ENCODE results near the gene C19orf44. TPM values are rescaled to one million over a fixed set of nuclear protein-coding genes. Genes with fewer than 3 reads are reported as not detected.

C19orf44 gene
- total RNA-seq, 1 donor from 2014 or later: 13.2 TPM

DNA sequence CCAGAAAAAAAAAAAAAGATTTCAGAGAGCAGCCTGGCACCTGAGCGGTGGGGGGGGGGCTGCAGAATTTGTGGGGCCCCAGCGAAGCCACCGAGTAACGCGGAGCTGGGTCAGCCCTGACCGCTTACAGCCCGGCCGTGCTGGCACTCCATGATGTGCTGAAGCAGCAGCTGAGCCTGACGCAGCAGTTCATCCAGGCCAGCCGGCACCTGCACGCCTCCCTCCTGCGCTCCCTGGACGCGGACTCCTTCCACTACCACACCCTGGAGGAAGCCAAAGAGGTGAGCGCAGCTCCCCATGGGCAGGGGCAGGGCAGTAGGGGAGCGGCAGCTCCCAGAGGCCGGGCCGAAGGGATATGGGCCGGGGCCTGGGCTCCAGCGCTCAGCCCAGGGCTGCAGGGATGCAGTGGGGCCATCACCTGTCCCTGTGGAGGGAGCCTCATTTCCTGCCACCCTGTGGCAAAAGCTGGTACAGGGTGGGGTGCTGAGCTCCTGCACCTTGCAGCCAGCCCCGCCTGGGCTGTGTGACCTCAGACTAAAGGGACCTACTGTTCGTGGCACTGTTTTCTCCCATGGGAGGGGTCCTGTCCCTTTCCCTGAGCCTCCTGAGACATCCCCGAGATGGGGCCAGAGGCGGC lies 18.3 kb downstream of the C19orf44 start:
- no peaks in the 10 kb centered on the region for H3K4me1 Mint-ChIP-seq
- Histone ChIP-seq H4K20me1 (ENCODE audit: low read depth) (peaks cover 5% of the 10 kb centered on the region), H3K4me2 (no peak overlapping the region), H2AFZ (replicated peaks) (no peak overlapping the region), H3F3A (ENCODE audit: low read depth) (no peaks in the 10 kb centered on the region), H3K4me3 (no peak overlapping the region), H3K9me3 (ENCODE audit: low read depth) (no peaks in the 10 kb centered on the region), H3K27ac (no peak overlapping the region), H3K9ac (no peak overlapping the region), H3K79me2 (ENCODE audit: low read depth) (no peaks in the 10 kb centered on the region), H3K4me1 (no peaks in the 10 kb centered on the region), H3K27me3 (no peaks in the 10 kb centered on the region), H3K36me3 (no peaks in the 10 kb centered on the region)
- no peaks in the 10 kb centered on the region for H3K9me3 Mint-ChIP-seq
- H3K27ac Mint-ChIP-seq: no peak overlapping the region
- H3K36me3 Mint-ChIP-seq: peaks cover 18% of the 10 kb centered on the region
- H3K27me3 Mint-ChIP-seq (ENCODE audit: insufficient read depth, low read depth): peaks cover 2% of the 10 kb centered on the region
- TF ChIP-seq, protein P1, sequence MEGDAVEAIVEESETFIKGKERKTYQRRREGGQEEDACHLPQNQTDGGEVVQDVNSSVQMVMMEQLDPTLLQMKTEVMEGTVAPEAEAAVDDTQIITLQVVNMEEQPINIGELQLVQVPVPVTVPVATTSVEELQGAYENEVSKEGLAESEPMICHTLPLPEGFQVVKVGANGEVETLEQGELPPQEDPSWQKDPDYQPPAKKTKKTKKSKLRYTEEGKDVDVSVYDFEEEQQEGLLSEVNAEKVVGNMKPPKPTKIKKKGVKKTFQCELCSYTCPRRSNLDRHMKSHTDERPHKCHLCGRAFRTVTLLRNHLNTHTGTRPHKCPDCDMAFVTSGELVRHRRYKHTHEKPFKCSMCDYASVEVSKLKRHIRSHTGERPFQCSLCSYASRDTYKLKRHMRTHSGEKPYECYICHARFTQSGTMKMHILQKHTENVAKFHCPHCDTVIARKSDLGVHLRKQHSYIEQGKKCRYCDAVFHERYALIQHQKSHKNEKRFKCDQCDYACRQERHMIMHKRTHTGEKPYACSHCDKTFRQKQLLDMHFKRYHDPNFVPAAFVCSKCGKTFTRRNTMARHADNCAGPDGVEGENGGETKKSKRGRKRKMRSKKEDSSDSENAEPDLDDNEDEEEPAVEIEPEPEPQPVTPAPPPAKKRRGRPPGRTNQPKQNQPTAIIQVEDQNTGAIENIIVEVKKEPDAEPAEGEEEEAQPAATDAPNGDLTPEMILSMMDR (IDR thresholded peaks at IDR 0.05): no peak
- TF ChIP-seq EZH2phosphoT487 (IDR thresholded peaks at IDR 0.05): no peak
- TF ChIP-seq EZH2 (IDR thresholded peaks at IDR 0.05): no peak
- DNase-seq (ENCODE audit: low spot score): no peak
- H3K4me3 Mint-ChIP-seq: no peak overlapping the region

DNA sequence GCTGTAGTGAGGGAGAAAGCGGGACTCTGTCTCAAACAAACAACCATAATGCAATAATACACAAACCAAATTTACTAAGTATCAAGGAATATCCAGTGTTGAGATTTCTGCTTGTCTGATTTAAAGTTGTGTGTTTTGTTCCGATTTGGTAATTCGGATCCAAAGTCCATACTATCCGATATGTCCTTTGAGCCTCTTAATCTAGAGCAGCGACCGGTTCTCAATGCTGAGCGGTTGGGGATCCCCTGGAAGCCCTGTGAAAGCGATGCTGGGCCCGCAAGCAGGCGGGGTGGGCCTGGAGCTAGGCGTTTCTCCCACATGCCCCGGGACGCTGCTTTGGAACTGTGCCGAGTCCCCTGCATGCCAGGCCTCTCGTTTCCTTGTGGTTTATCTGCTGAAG lies 20.2 kb downstream of the C19orf44 start:
- H3K9me3 Mint-ChIP-seq: no peaks in the 10 kb centered on the region
- H3K9me3 ChIP-seq (ENCODE audit: low read depth): no peaks in the 10 kb centered on the region
- H3K9ac ChIP-seq: no peak overlapping the region
- no peak for DNase-seq (ENCODE audit: low spot score)
- H3K4me1 Mint-ChIP-seq: no peaks in the 10 kb centered on the region
- no peak overlapping the region for H3K27ac Mint-ChIP-seq
- no peak overlapping the region for H3K4me3 ChIP-seq
- H4K20me1 ChIP-seq (ENCODE audit: low read depth): peaks cover 5% of the 10 kb centered on the region
- no peak overlapping the region for H3K4me3 Mint-ChIP-seq
- TF ChIP-seq, protein P1 (IDR thresholded peaks at IDR 0.05): no peak
- no peak for TF ChIP-seq EZH2phosphoT487 (IDR thresholded peaks at IDR 0.05)
- no peak for TF ChIP-seq EZH2 (IDR thresholded peaks at IDR 0.05)
- no peak overlapping the region for H3K27ac ChIP-seq
- H3K27me3 Mint-ChIP-seq (ENCODE audit: insufficient read depth, low read depth): peaks cover 2% of the 10 kb centered on the region
- H2AFZ ChIP-seq (replicated peaks): no peak overlapping the region
- no peaks in the 10 kb centered on the region for H3K79me2 ChIP-seq (ENCODE audit: low read depth)
- H3K36me3 Mint-ChIP-seq: peaks cover 29% of the 10 kb centered on the region
- H3K4me2 ChIP-seq: no peak overlapping the region
- no peaks in the 10 kb centered on the region for H3K27me3 ChIP-seq
- H3K4me1 ChIP-seq: no peaks in the 10 kb centered on the region
- H3K36me3 ChIP-seq: no peaks in the 10 kb centered on the region
- no peaks in the 10 kb centered on the region for H3F3A ChIP-seq (ENCODE audit: low read depth)

DNA sequence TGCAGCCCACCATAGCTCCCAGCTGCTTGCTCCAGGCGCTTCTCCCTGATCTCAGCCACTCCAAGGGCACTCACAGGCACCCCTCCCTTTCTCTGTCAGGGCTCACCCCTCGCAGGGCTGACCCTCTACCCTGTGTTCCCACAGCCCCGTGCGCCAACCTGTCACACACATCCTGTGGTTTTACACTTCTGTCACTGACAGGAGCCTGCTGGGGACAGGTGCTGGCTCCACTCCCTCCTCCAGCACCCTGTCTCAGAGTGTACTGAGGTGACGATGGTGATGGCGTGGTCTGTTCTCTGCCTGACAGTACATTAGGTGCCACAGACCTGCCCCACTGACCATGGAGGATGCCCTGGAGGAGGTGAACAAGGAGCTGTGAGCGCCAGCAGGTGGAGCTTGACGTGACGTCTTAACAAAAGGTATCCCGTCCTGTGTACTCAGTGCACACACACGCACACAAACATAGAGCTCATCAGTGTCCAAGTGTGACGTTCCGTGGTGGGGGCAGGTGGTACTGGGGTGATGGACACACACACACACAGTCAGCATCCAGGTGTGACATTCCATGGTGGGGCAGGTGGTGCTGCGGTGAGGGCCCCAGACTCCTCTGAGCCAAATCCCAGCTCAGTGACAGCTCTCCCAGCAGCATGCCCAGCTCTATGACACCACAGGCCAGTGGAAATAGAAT lies 20.9 kb downstream of the C19orf44 start:
- Histone ChIP-seq H3K79me2 (ENCODE audit: low read depth) (no peaks in the 10 kb centered on the region), H3K9ac (no peak overlapping the region), H3K27me3 (no peaks in the 10 kb centered on the region), H3K36me3 (no peaks in the 10 kb centered on the region), H3K4me2 (no peak overlapping the region), H3K4me3 (no peak overlapping the region), H3K4me1 (no peaks in the 10 kb centered on the region), H4K20me1 (ENCODE audit: low read depth) (peaks cover 5% of the 10 kb centered on the region), H3F3A (ENCODE audit: low read depth) (no peaks in the 10 kb centered on the region), H3K9me3 (ENCODE audit: low read depth) (no peaks in the 10 kb centered on the region), H3K27ac (no peak overlapping the region), H2AFZ (replicated peaks) (no peak overlapping the region)
- TF ChIP-seq, protein P1 (IDR thresholded peaks at IDR 0.05): no peak
- TF ChIP-seq EZH2phosphoT487 (IDR thresholded peaks at IDR 0.05) (no peak), EZH2 (IDR thresholded peaks at IDR 0.05) (no peak)
- Mint-ChIP-seq H3K4me1 (no peaks in the 10 kb centered on the region), H3K27ac (no peak overlapping the region), H3K36me3 (peaks cover 27% of the 10 kb centered on the region), H3K9me3 (no peaks in the 10 kb centered on the region), H3K27me3 (ENCODE audit: insufficient read depth, low read depth) (peaks cover 2% of the 10 kb centered on the region), H3K4me3 (no peak overlapping the region)
- no peak for DNase-seq (ENCODE audit: low spot score)
